SK-N-SH (cell line): ENCODE results near the gene EYA2.

ENCODE experiments used
- FOXJ3 ChIP-seq: sonication (generic); formaldehyde crosslinking; IDR thresholded peaks from 2 replicates; pipeline ENCODE4 v1.5.1; 2020; ENCODE audit warnings: mild to moderate bottlenecking, missing genetic modification reagents
- GABPA ChIP-seq: IDR thresholded peaks from 2 replicates; pipeline ENCODE4 v1.4.0; 2012; ENCODE audit warnings: low read depth, mild to moderate bottlenecking
- GATA2 ChIP-seq: sonication (generic); formaldehyde crosslinking; IDR thresholded peaks from 2 replicates; pipeline ENCODE4 v1.5.0; 2020; ENCODE audit warnings: mild to moderate bottlenecking, missing genetic modification reagents
- NRF1 ChIP-seq: IDR thresholded peaks from 2 replicates; pipeline ENCODE4 v1.6.1; 2012; ENCODE audit warnings: low read depth, mild to moderate bottlenecking, low read length
- RAD21 ChIP-seq: IDR thresholded peaks from 2 replicates; pipeline ENCODE4 v1.6.1; 2012; ENCODE audit warnings: mild to moderate bottlenecking, low read length
- RCOR1 ChIP-seq: fragments of 150-350 bp; IDR thresholded peaks from 2 replicates; pipeline ENCODE4 v1.6.1; 2017; ENCODE audit warnings: antibody characterized with exemption, low read length
- TAF1 ChIP-seq: IDR thresholded peaks from 2 replicates; pipeline ENCODE4 v1.6.1; 2012; ENCODE audit warnings: low read depth, mild to moderate bottlenecking, low read length, moderate library complexity, borderline replicate concordance
- TCF12 ChIP-seq: IDR thresholded peaks from 2 replicates; pipeline ENCODE4 v1.4.0; 2012
- TF ChIP-seq, protein P1 (sequence below): fragments of 200-600 bp; sonication (generic); IDR thresholded peaks from 2 replicates; pipeline ENCODE4 v1.6.1; 2017; ENCODE audit warnings: antibody characterized with exemption, mild to moderate bottlenecking, moderate library complexity
- TF ChIP-seq, protein P2 (sequence below): IDR thresholded peaks from 2 replicates; pipeline ENCODE4 v1.4.0; 2012; ENCODE audit warnings: low read depth, borderline replicate concordance
- TF ChIP-seq, protein P3 (sequence below): IDR thresholded peaks from 2 replicates; pipeline ENCODE4 v1.6.1; 2012; ENCODE audit warnings: mild to moderate bottlenecking, low read depth, low read length, moderate library complexity

DNA sequence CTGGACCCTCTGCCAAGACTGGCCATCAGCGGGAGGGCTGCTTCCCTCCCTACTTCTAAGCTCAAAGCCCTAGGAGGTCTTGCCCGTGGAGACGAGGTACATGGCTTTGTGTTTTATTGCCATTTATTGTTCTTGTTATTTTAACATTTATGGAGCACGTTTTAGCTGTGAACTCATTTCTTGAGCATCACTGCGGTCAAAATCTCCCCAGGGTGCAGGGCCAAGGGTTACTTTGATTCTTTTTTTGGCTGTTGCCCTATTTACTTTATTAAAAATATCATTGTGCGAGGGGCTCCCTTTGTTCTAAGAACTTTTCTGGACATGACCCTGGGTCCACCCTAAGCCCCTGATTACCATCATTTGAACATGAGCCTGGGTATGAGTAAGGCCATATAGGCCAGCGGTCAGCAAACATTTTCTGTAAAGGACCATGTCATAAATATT is 51.6 kb downstream of the EYA2 start:
- TF ChIP-seq, protein P1, sequence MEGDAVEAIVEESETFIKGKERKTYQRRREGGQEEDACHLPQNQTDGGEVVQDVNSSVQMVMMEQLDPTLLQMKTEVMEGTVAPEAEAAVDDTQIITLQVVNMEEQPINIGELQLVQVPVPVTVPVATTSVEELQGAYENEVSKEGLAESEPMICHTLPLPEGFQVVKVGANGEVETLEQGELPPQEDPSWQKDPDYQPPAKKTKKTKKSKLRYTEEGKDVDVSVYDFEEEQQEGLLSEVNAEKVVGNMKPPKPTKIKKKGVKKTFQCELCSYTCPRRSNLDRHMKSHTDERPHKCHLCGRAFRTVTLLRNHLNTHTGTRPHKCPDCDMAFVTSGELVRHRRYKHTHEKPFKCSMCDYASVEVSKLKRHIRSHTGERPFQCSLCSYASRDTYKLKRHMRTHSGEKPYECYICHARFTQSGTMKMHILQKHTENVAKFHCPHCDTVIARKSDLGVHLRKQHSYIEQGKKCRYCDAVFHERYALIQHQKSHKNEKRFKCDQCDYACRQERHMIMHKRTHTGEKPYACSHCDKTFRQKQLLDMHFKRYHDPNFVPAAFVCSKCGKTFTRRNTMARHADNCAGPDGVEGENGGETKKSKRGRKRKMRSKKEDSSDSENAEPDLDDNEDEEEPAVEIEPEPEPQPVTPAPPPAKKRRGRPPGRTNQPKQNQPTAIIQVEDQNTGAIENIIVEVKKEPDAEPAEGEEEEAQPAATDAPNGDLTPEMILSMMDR, result no peak
- TF ChIP-seq GABPA (no peak), TAF1 (no peak), GATA2 (no peak), RCOR1 (no peak), NRF1 (no peak), FOXJ3 (no peak), RAD21 (no peak), TCF12 (no peak)
- TF ChIP-seq, protein P2, sequence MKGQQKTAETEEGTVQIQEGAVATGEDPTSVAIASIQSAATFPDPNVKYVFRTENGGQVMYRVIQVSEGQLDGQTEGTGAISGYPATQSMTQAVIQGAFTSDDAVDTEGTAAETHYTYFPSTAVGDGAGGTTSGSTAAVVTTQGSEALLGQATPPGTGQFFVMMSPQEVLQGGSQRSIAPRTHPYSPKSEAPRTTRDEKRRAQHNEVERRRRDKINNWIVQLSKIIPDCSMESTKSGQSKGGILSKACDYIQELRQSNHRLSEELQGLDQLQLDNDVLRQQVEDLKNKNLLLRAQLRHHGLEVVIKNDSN, result no peak
- TF ChIP-seq, protein P3, sequence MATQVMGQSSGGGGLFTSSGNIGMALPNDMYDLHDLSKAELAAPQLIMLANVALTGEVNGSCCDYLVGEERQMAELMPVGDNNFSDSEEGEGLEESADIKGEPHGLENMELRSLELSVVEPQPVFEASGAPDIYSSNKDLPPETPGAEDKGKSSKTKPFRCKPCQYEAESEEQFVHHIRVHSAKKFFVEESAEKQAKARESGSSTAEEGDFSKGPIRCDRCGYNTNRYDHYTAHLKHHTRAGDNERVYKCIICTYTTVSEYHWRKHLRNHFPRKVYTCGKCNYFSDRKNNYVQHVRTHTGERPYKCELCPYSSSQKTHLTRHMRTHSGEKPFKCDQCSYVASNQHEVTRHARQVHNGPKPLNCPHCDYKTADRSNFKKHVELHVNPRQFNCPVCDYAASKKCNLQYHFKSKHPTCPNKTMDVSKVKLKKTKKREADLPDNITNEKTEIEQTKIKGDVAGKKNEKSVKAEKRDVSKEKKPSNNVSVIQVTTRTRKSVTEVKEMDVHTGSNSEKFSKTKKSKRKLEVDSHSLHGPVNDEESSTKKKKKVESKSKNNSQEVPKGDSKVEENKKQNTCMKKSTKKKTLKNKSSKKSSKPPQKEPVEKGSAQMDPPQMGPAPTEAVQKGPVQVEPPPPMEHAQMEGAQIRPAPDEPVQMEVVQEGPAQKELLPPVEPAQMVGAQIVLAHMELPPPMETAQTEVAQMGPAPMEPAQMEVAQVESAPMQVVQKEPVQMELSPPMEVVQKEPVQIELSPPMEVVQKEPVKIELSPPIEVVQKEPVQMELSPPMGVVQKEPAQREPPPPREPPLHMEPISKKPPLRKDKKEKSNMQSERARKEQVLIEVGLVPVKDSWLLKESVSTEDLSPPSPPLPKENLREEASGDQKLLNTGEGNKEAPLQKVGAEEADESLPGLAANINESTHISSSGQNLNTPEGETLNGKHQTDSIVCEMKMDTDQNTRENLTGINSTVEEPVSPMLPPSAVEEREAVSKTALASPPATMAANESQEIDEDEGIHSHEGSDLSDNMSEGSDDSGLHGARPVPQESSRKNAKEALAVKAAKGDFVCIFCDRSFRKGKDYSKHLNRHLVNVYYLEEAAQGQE, result no peak
